ENCODE measurements around the gene TRAF3IP3.

TRAF3IP3 gene

GRCh38 chr1:209755926-209756614, at the start of gene TRAF3IP3:
Gene TRAF3IP3, plus strand, starts transcription at chr1:209756053. Its CDS starts 3,987 bp downstream, at chr1:209760040.
- Mint-ChIP-seq H3K36me3 (ENCODE audit: low read depth) (peaks cover 59% of the 10 kb centered on the region), H3K4me3 (peak within 1 kb of the TSS; percentile 97), H3K27ac (peak within 1 kb of the TSS; percentile 97), H3K9me3 (no peaks in the 10 kb centered on the region), H3K4me1 (ENCODE audit: low read depth) (peaks cover 66% of the 10 kb centered on the region), H3K27me3 (ENCODE audit: low read depth) (no peaks in the 10 kb centered on the region)

GRCh38 chr1:209706622-209707021, 49.2 kb upstream of the TRAF3IP3 start:
- H3K36me3 Mint-ChIP-seq (ENCODE audit: low read depth) = peaks cover 36% of the 10 kb centered on the region
- H3K4me1 Mint-ChIP-seq (ENCODE audit: low read depth) = peaks cover 50% of the 10 kb centered on the region
- H3K4me3 Mint-ChIP-seq = no peak overlapping the region
- no peak overlapping the region for H3K27ac Mint-ChIP-seq
- H3K9me3 Mint-ChIP-seq = no peaks in the 10 kb centered on the region
- no peaks in the 10 kb centered on the region for H3K27me3 Mint-ChIP-seq (ENCODE audit: low read depth)

GRCh38 chr1:209707308-209707707, 48.5 kb upstream of the TRAF3IP3 start:
- no peaks in the 10 kb centered on the region for H3K27me3 Mint-ChIP-seq (ENCODE audit: low read depth)
- H3K27ac Mint-ChIP-seq = no peak overlapping the region
- H3K4me3 Mint-ChIP-seq = no peak overlapping the region

GRCh38 chr1:209708297-209708696, 47.6 kb upstream of the TRAF3IP3 start:
- H3K4me3 Mint-ChIP-seq = no peak overlapping the region
- peaks cover 47% of the 10 kb centered on the region for H3K4me1 Mint-ChIP-seq (ENCODE audit: low read depth)
- no peaks in the 10 kb centered on the region for H3K9me3 Mint-ChIP-seq
- no peak overlapping the region for H3K27ac Mint-ChIP-seq
- peaks cover 36% of the 10 kb centered on the region for H3K36me3 Mint-ChIP-seq (ENCODE audit: low read depth)
- no peaks in the 10 kb centered on the region for H3K27me3 Mint-ChIP-seq (ENCODE audit: low read depth)

More at GRCh38 chr1:209707308-209707707, 48.5 kb upstream of the TRAF3IP3 start:
- H3K9me3 Mint-ChIP-seq = no peaks in the 10 kb centered on the region
- H3K4me1 Mint-ChIP-seq (ENCODE audit: low read depth) = peaks cover 47% of the 10 kb centered on the region
- peaks cover 36% of the 10 kb centered on the region for H3K36me3 Mint-ChIP-seq (ENCODE audit: low read depth)

- Mint-ChIP-seq H3K27me3 (ENCODE audit: low read depth) (no peaks in the 10 kb centered on the region), H3K4me3 (peak overlapping the region; percentile 14), H3K36me3 (ENCODE audit: low read depth) (peaks cover 38% of the 10 kb centered on the region), H3K27ac (peak overlapping the region; percentile 63), H3K4me1 (ENCODE audit: low read depth) (peaks cover 41% of the 10 kb centered on the region), H3K9me3 (no peaks in the 10 kb centered on the region)
Measured at GRCh38 chr1:209710093-209710492, 45.8 kb upstream of the TRAF3IP3 start.

- no peaks in the 10 kb centered on the region for H3K9me3 Mint-ChIP-seq
- peaks cover 45% of the 10 kb centered on the region for H3K4me1 Mint-ChIP-seq (ENCODE audit: low read depth)
- no peak overlapping the region for H3K4me3 Mint-ChIP-seq
- H3K27ac Mint-ChIP-seq = peak overlapping the region; percentile 16
- peaks cover 34% of the 10 kb centered on the region for H3K36me3 Mint-ChIP-seq (ENCODE audit: low read depth)
- H3K27me3 Mint-ChIP-seq (ENCODE audit: low read depth) = no peaks in the 10 kb centered on the region
Measured at GRCh38 chr1:209710847-209711246, 45.0 kb upstream of the TRAF3IP3 start.

GRCh38 chr1:209714338-209714737, 41.5 kb upstream of the TRAF3IP3 start:
- Mint-ChIP-seq H3K27ac (peak overlapping the region; percentile 43), H3K4me3 (peak overlapping the region; percentile 7), H3K4me1 (ENCODE audit: low read depth) (peaks cover 40% of the 10 kb centered on the region), H3K36me3 (ENCODE audit: low read depth) (peaks cover 15% of the 10 kb centered on the region), H3K27me3 (ENCODE audit: low read depth) (no peaks in the 10 kb centered on the region), H3K9me3 (peaks cover 4% of the 10 kb centered on the region)

GRCh38 chr1:209715314-209715713, 40.5 kb upstream of the TRAF3IP3 start:
- Mint-ChIP-seq H3K4me3 (no peak overlapping the region), H3K9me3 (peaks cover 6% of the 10 kb centered on the region), H3K36me3 (ENCODE audit: low read depth) (peaks cover 17% of the 10 kb centered on the region), H3K4me1 (ENCODE audit: low read depth) (peaks cover 33% of the 10 kb centered on the region), H3K27me3 (ENCODE audit: low read depth) (no peaks in the 10 kb centered on the region), H3K27ac (peak overlapping the region; percentile 2)

GRCh38 chr1:209717818-209718217, 38.0 kb upstream of the TRAF3IP3 start:
- Mint-ChIP-seq H3K9me3 (peaks cover 6% of the 10 kb centered on the region), H3K27ac (no peak overlapping the region), H3K27me3 (ENCODE audit: low read depth) (no peaks in the 10 kb centered on the region), H3K36me3 (ENCODE audit: low read depth) (peaks cover 18% of the 10 kb centered on the region), H3K4me1 (ENCODE audit: low read depth) (peaks cover 29% of the 10 kb centered on the region), H3K4me3 (no peak overlapping the region)

- H3K9me3 Mint-ChIP-seq = peaks cover 6% of the 10 kb centered on the region
- no peaks in the 10 kb centered on the region for H3K27me3 Mint-ChIP-seq (ENCODE audit: low read depth)
- H3K4me1 Mint-ChIP-seq (ENCODE audit: low read depth) = peaks cover 31% of the 10 kb centered on the region
- H3K36me3 Mint-ChIP-seq (ENCODE audit: low read depth) = peaks cover 15% of the 10 kb centered on the region
- no peak overlapping the region for H3K27ac Mint-ChIP-seq
- no peak overlapping the region for H3K4me3 Mint-ChIP-seq
Measured at GRCh38 chr1:209720326-209720725, 35.5 kb upstream of the TRAF3IP3 start.

GRCh38 chr1:209720826-209721225, 35.0 kb upstream of the TRAF3IP3 start:
- Mint-ChIP-seq H3K9me3 (peaks cover 6% of the 10 kb centered on the region), H3K27me3 (ENCODE audit: low read depth) (no peaks in the 10 kb centered on the region), H3K4me1 (ENCODE audit: low read depth) (peaks cover 31% of the 10 kb centered on the region), H3K4me3 (no peak overlapping the region), H3K36me3 (ENCODE audit: low read depth) (peaks cover 17% of the 10 kb centered on the region), H3K27ac (peak overlapping the region; percentile 43)

- Mint-ChIP-seq H3K4me1 (ENCODE audit: low read depth) (peaks cover 28% of the 10 kb centered on the region), H3K27ac (no peak overlapping the region), H3K36me3 (ENCODE audit: low read depth) (peaks cover 17% of the 10 kb centered on the region), H3K9me3 (peaks cover 6% of the 10 kb centered on the region), H3K4me3 (no peak overlapping the region), H3K27me3 (ENCODE audit: low read depth) (no peaks in the 10 kb centered on the region)
Measured at GRCh38 chr1:209721323-209721722, 34.5 kb upstream of the TRAF3IP3 start.

- Mint-ChIP-seq H3K27me3 (ENCODE audit: low read depth) (no peaks in the 10 kb centered on the region), H3K4me1 (ENCODE audit: low read depth) (peaks cover 31% of the 10 kb centered on the region), H3K36me3 (ENCODE audit: low read depth) (peaks cover 22% of the 10 kb centered on the region), H3K27ac (peak overlapping the region; percentile 100), H3K4me3 (no peak overlapping the region), H3K9me3 (peaks cover 6% of the 10 kb centered on the region)
Measured at GRCh38 chr1:209723265-209723664, 32.6 kb upstream of the TRAF3IP3 start.

GRCh38 chr1:209723756-209724693, 31.8 kb upstream of the TRAF3IP3 start:
- Mint-ChIP-seq H3K27ac (peak overlapping the region; percentile 100), H3K4me1 (ENCODE audit: low read depth) (peaks cover 31% of the 10 kb centered on the region), H3K9me3 (peaks cover 5% of the 10 kb centered on the region), H3K4me3 (peak overlapping the region; percentile 75), H3K27me3 (ENCODE audit: low read depth) (no peaks in the 10 kb centered on the region), H3K36me3 (ENCODE audit: low read depth) (peaks cover 22% of the 10 kb centered on the region)

GRCh38 chr1:209727286-209727685, 28.6 kb upstream of the TRAF3IP3 start:
- Mint-ChIP-seq H3K36me3 (ENCODE audit: low read depth) (peaks cover 18% of the 10 kb centered on the region), H3K27ac (no peak overlapping the region), H3K27me3 (ENCODE audit: low read depth) (no peaks in the 10 kb centered on the region), H3K4me1 (ENCODE audit: low read depth) (peaks cover 32% of the 10 kb centered on the region), H3K9me3 (peaks cover 12% of the 10 kb centered on the region), H3K4me3 (no peak overlapping the region)

Data from T-helper 1 cell treated with Interleukin-12 subunit alpha and Interleukin-12 subunit beta and Interleukin-4 antibody, amounts not matched to agents 30 μg/mL and 1 μg/mL, for 36 hours (primary cell).